Activated CD4-positive, alpha-beta T cell treated with anti-CD3 and anti-CD28 coated beads, Interleukin-10, Interleukin-2, amounts not matched to agents 100 ng/mL and 50 ng/mL, durations not matched to agents 16 hours and 8 hours (primary cell): ENCODE data around the gene PSG7.
"Not testable (repeated sequence)": the region's sequence is repeated elsewhere in the genome, so short reads cannot be mapped to it uniquely, and the experiment has no call there.

Experiments
- DNase-seq: peaks from one replicate; pipeline ENCODE4 v3.0.0-alpha.2; 2020

The PSG7 gene

DNA sequence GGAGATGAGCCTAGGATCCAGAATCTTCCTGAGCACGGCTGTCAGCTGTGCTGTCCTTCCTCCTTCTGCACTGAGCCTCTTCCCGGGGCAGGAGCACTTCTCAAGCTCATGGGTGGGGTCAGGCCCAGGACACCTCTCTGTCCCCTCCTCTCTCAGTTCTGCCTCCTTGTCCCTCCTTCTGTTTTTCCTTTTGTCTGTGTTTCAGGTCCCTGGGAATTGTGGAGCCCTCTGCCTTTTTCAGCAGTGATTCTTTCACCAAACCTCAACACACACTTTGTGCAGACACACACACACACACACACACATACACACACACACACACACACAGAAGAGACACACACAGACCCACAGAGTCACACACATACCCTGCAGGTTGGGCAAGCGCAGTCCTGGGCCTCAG lies at the start of gene PSG7:
TSS of gene PSG7 (minus strand) at position 101 of the 400 bp plus-strand sequence. CDS start 131 bp downstream, outside the sequence.
- not testable (repeated sequence) for DNase-seq

DNA sequence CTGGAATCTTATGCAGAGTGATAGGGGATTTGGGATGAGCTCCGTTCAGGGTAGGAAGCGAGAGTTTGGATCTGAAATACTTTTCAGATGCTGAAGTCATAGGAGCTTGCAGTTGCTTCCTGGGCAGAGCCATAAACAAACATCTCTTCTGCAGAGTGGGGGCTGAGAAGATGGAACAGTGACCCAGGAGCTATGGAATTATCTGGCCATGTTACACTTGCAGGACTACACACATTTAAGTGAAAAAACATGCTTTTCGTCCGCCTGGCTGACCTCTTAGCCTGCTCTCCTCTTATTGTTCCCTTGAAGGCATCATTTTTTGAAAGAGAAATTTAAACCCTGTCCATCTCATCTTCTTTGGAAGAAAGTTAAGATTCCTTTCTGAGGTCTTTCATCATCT lies 48.6 kb upstream of the PSG7 start:
- no peak for DNase-seq

DNA sequence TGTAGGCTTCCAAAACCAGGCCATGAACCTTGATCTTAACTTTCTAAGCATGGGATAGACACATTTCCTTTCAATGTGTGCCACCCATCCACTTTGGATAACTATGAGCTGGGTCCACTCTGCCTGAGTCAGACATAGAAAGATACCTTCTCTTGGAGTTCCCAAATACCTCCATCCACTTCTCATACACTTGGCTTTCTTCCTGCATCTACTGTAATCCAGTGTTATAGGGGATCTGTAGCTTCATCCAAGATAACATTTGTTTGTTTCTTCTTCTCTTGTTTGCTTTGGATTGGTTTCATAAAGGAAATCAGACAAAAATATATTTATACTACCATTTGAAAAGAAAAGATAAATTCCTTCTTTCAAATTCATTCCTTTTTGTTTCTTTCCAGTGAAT lies 45.1 kb upstream of the PSG7 start:
- DNase-seq: not testable (repeated sequence)

DNA sequence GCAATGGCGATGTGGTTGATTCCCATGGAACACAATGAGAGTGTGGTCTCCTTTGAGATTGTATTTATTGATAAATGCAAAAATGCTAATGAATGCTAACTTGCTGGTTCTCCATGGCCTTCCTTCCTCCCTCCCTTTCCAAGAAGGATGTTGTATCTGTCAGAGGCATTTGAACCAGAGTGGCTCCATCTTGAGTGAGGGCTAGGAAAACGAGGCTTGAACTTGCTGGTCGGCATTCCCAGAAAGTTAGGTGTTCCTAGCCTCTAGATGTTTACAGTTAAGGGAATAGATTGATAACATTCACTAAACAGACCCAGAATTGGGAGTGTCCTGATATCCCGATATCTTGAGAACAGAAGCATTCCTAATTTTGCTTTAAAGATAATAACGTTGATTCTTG lies 34.4 kb upstream of the PSG7 start:
- not testable (repeated sequence) for DNase-seq

DNA sequence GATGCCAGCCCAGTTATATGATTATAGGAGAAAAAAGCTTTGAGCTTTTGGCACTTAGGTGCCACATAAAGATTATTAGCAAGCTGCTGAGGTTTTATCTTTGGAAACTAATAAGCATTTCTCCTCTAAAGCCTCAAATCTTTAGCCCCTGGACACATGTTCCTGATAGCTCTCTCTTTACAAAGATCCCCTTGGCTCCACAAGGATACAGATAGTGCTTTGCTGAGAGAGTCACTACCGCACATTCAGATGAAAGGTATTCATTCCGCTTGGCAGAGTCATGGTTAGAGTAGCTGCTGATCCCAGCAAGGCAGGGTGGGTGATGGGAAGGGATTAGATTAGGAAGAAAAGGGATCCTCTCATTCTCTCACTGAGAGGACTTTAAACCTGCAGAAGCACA lies 28.2 kb upstream of the PSG7 start:
- DNase-seq: no peak

DNA sequence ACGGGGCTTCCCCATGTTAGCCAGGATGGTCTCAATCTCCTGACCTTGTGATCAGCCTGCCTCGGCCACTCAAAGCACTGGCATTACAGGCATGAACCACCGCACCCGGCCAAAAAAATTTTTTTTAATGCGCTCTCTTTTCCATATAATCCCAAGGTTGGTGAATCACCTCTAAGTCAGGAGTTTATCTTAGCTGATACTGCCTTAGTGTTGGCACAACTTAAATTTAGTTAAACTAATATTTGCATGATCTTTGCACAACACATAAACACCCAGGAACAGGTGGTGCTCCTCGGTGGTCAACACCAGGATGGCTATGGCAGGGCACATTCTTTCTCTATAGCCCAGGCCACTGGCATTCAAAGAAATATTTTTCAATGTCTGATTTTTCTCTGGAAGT lies 24.1 kb upstream of the PSG7 start:
- DNase-seq: no peak

DNA sequence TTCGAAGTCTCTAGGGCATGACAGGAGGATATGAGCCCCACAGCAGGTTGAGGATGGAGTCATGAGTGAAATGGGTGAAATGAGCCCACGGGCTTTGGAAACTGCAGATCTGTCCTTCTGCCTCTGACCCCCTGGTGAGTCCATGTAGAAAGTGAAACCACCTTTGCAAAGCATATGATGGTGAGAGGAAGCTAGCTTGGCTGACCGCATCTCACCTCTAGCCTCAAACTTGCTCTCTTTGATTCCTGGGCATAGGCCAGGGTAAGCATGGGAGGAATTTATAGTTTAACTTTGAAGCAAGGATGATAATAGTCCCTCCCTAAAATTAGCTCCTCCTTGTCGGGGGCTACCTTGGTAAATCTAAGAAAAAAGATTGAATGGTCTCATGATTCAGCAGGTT lies 15.1 kb upstream of the PSG7 start:
- not testable (repeated sequence) for DNase-seq

DNA sequence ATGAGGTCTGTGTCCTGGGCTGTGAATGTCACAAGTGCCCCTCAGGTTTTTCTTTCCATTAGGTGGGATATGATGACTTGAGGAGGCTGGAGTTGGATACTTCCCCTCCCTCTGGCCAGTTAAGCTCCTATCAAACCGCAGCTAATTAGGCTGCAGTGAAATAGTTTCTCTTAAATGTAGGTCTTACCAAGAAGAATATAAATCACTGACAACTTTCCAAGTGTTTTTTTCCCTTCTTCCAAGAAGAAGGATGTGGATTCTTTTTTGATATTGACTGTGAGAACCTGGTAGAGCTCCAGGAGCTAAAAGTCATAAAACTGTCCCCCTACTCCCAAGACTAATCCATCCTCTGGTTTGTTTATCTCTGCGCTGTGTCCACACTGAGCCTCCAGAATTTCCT lies 14.5 kb upstream of the PSG7 start:
- DNase-seq: not testable (repeated sequence)

DNA sequence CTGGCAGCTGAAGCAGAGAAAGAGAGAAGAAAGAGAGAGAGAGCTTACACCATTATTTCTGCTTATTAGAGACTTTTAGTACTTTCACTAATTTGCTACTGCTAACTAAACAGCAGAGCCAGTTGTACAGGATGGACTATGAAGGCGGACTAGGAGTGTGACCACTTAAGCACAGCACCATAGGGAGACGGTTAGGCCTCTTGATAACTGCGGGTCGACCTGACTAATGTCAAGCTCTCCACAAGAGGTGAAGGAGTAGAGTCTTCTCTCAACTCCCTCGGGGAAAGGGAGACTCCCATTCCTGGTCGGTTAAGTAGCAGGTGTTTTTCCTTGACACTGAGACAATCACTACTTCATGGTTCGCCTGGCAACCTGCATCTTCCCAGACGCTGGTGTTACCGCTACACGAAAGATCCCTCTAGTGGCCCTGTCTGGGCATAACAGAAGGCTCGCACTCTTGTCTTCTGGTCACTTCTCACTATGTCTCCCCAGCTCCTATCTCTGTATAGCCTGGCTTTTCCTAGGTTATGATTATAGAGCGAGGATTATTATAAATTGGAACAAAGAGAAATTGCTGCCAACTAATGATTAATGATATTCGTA lies 5.3 kb upstream of the PSG7 start:
- DNase-seq: peak; percentile 15

DNA sequence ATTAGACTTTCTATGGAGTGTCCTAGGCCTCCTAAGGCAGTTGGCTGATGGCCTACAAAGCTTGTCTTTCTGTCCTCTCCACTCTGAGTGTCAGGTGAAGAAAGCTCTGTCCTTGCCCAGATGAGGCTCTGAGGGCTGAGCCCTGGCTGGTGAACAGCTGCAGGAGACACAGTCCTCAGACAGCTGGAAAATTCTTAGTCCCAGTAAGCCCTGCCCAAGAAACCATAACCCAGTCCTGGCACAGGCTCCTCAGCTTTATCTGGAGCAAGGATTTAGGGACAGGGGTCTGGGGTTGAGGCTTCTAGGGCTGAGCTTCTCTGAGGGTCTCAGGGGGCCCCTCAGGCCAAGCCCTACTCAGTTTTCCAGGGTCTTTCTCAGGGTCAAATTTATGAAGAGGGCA lies 2.3 kb downstream of the PSG7 start:
- not testable (repeated sequence) for DNase-seq

DNA sequence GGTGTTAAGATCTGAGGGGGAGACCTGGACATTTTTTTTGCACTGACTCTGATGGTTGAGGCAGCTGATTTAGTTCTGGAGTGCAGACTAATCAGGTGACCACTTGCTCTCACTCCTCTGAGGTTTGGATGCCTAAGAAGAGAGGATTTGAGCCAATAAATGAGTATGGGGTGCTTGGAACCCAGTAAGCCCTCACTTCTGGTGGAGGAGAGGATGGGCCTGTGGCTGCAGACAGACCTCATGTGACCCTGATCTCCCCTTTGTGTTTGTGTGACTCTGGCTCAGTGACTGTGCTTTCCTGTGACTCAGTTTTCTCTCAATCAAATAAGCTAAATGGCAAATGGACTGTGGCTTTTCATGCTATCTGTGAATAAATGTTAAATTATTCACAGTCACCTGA lies 2.8 kb downstream of the PSG7 start:
- DNase-seq: not testable (repeated sequence)

DNA sequence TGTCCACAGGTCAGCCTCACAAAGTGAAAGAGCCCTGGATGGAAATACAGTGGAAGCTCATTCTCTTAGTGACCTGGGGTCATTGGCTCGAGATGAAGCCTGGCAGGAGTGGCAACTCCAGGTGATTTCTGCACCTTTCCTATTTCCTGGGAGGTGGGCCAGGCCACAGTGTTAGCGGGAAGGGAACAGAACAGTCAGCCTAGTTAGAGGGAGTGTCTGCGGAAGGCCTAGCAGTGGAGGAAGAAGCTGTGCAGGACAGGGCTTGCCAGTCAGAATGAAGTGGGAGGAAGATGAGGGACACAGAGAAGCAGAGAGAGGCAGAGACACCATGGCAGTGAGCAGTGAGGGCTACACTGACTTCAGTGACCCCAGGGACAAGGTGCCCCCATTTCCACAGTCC lies 3.6 kb downstream of the PSG7 start:
- DNase-seq: not testable (repeated sequence)

DNA sequence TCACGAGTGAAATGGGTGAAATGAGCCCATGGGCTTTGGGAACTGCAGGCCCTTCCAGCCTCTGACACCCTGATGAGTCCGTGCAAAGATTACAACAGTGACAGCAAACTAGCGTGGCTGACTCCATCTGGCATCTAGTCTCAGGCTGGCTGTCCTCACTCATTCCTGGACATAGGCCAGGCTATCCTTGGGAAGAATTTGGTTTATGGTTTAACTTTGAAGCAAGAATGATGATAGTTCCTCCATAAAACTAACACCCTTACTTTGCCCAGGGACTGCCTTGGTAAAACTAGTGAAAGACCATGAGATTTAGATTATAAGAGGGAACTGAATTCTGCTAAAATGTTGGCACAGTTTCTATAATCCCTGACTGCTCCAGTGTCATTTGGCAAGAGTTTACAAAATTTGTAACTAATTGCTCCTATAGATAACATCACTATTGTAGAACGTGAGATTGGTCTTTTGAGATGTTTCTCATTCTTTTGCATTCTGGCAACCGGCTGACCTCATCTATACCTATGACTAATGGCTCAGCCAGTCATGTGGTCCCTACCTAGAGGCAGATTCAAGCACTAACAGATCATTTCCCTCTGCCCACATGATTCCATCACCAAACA lies 4.4 kb downstream of the PSG7 start:
- not testable (repeated sequence) for DNase-seq

DNA sequence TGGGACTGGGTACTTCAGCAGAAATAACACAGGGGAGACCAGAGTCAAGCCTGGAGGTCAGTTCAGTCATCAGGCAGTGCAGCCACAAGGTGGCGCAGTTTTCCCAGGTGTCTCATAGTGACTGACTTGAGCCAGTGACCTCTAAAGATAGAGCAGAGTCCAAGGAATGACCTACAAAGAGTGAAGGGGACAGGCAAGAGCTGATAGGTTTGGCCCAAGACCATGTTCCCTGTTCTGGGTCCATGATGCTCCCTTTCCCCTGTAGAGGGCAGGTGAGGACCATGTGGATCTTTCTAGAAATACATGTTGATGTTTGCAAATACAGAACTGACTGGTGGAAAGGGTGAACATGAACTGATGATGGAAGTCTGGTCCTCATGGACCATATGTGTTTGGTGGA lies 6.8 kb downstream of the PSG7 start:
- peak; percentile 53 for DNase-seq

DNA sequence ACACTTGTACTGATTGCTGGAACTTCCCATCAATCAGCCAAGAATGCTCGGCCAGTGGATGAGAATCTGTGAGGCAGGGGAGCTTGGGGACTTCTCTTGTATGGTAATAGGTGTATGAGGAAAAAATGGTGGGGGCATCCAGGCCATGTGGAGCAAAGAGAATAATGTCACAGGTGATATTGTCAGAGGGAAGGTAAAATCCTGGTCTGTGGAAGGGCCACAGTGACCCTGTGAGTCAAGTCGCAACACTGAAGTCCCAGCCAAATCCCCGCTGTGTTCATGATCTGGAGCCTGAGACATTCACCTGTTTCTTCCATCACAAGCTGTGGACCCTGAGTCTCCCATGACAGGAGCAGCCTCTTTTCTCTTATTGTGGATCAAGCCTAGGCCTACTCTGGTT lies 8.1 kb downstream of the PSG7 start:
- DNase-seq: no peak

DNA sequence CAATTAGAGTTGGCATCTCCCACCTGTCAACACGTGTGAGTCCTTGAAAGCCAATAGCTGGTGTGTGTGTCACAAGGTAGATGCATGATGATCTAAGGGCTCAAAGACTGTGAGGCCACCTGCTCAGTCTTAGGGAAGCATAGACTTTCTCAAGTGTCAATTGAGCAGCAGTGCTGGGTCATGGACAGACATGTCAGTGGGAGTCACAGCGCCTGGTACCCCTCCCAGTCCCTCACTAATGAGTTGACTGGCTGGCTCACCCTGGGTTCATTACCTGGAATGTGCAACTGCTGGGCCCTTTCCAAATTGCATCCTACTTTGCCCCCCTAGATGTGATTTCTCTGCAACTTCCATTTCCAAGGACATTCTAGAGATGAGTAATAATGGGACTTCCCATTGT lies 10.2 kb downstream of the PSG7 start:
- no peak for DNase-seq

DNA sequence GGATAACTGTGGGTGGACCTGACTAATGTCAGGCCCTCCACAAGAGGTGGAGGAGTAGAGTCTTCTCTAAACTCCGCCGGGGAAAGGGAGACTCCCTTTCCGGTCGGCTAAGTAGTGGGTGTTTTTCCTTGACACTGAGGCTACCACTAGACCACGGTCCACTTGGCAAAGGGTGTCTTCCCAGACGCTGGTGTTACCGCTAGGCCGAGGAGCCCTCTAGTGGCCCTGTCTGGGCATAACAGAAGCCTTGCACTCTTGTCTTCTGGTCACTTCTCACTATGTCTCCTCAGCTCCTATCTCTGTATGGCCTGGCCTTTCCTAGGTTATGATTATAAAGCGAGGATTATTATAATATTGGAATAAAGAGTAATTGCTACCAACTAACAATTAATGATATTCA lies 13.9 kb downstream of the PSG7 start:
- peak; percentile 54 for DNase-seq

DNA sequence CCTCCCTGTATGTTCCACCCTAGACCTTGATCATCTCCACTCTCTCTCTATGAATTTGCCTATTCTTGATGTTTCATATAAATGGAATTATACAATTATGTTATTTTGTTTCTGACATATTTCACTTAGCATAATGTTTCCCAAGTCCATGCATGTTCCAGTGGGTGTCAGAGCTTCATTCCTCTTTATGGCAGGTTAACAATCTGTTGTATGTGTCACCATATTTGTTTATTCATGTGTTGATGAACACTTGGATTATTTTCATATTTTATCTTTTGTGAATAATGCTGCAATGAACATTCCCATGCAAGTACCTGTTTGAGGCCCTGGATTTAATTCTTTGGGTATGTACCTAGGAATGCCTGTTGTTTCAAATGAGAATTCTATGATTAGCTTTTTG lies 16.0 kb downstream of the PSG7 start:
- DNase-seq: not testable (repeated sequence)

DNA sequence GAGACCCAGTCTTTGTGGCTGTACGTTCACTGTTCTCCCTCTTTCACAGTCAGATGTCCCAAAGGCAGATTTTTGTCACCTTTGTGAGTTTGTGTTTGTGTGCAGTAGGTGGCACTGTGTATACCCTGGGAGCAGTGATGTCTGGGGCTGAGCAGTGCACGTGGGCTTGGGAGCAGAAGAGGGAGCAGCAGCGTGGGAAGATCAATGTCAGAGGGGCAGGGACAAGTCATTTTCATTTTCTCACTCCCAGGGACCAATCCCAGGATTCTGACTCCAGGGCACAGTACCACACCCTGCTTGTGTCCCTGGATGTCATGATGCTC lies 17.3 kb downstream of the PSG7 start:
- no peak for DNase-seq

DNA sequence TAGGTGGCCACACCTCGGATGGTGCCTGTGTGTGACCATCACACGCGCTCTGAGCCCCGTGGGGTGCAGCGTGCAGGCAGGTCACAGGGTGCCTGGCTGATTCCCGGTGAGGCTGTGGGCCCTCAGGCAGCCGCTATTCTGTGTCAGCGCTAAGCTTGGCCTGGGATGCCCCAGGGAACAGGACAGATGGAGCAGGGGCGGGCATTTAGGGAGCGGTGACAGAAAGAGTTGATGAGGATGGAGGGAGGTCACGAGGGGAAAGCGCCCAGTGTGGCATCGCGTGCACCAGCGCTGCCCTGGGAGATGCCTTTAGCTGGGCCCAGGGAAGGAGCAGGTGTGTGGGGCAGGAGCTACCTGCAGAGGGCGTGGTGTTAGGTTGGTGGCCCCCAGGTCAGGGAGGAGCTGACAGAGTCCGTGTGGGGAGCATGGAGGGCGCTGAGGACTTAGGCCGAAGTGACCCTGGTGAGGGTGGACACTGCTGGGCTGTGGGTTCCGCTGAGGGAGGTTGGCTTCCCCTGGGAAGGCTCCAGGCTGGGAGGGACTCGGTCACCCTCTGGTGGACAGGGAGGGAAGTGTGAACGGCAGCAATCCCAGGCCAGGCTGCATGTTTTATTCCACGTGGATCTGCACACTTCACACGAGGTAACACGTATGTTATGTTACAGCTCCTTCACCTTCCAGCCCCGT lies 17.8 kb downstream of the PSG7 start:
- not testable (repeated sequence) for DNase-seq

DNA sequence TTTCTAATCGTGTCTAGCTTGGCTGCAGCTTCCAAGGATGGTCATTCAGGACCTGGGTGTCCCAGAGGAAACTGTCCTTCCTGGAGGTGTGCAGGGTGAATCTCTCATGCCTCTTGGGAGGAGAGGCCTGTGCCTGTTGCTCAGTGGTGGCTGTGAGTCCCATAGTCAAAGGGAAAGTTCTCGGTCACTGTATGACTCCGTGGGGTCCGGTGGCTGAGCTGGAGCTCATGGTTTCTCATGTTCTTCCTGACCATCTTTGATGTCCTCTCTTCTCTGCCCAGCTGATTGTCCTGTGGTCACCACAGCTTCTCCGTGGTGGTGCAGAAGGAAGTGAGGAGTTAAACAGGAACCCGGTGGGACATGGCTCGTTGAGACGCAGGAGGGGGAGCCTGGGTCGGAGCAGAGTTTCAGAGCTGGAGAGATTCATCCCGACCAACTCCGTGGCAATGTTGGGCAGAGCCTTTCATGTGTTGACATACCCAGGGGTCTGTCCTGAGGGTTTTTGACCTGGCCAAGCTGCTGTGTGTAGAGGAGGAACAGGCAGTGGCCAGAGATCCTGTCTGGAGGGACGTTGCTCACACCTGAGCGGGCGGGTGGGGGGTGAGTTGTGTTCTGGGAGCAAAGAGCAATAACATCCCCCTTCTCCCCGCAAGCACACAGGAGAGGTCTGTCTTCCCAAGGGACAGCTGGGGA lies 18.5 kb downstream of the PSG7 start:
- DNase-seq: not testable (repeated sequence)

DNA sequence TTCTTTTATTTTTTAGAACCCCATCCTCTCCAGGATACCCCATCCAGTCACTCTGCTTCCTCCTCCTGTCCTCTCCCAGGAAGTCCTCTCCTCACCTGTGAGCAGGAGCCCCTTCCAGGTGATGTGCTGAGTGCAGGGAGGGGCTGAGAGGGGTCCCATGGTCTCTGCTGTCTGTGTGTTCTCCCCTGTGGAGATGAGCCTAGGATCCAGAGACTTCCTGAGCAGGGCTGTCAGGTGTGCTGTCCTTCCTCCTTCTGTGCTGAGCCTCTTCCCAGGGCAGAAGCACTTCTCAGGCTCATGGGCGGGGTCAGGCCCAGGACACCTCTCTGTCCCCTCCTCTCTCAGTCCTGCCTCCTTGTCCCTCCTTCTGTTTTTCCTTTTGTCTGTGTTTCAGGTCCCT lies 19.4 kb downstream of the PSG7 start, which contains the start of gene PSG6:
TSS of gene PSG6 (minus strand) at position 261 of the 400 bp plus-strand sequence. CDS start at position 159, 102 bp downstream.
- not testable (repeated sequence) for DNase-seq

DNA sequence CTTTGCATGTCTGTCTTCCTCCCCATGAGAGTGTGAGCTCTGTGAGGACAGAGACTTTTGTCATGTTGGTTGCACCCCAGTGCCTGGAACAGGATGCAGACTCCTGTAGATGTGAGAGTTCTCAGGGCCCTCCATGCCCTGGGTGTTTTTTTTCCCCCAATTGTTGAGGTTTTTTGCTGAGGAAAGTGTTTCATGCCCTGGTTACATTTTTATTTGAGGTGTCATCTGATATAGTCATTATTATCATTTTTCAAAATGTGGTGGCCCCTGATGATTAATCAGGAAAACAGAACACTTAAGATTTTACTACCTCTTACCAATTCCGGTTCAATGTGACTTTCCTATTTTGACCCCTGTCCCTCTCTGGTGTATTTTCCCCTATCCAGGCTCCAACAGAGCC lies 20.1 kb downstream of the PSG7 start:
- DNase-seq: not testable (repeated sequence)

DNA sequence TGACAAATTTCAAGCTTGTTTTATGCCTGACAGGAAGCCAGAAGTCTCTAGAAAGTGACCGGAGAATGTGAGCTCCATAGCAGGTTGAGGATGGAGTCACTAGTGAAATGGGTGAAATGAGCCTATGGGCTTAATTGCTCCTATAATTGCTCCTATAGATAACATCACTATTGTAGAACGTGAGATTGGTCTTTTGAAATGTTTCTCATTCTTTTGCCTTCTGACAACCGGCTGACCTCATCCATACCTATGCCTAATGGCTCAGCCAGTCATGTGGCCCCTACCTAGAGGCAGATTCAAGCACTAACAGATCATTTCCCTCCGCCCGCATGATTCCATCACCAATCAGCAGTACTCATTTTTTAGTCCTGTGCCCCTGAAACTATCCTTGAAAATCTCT lies 23.5 kb downstream of the PSG7 start:
- DNase-seq: not testable (repeated sequence)
